Activated CD8-positive, alpha-beta memory T cell treated with anti-CD3 and anti-CD28 coated beads, Interleukin-2, amount 10 ng/mL, durations not matched to agents 7 days and 5 days (primary cell): Measurements from ENCODE around the gene TRIM66. TPM values are rescaled to one million over a fixed set of nuclear protein-coding genes. Genes with fewer than 3 reads are reported as not detected.
"Not testable (repeated sequence)": the region's sequence is repeated elsewhere in the genome, so short reads cannot be mapped to it uniquely, and the experiment has no call there.

ENCODE experiments used
- ATAC-seq: fragments of 150-1000 bp; cut with Tn5 transposase; one replicate; pipeline ENCODE4 v1.10.0; 2021; ENCODE audit warnings: moderate library complexity
- CTCF ChIA-PET: fragments of 350-600 bp; sonication (Branson Sonifier 250); formaldehyde crosslinking; loops from one replicate; lab custom pipeline; 2021; ENCODE audit warnings: antibody characterized with exemption; lab: Charles Lee
- DNase-seq: peaks from one replicate; pipeline ENCODE4 v3.0.0-alpha.2; 2020
- H3K27ac Mint-ChIP-seq: one replicate; pipeline ENCODE4 v1.8.0; 2021; ENCODE audit warnings: mild to moderate bottlenecking, mixed read lengths
- H3K27me3 Mint-ChIP-seq: one replicate; pipeline ENCODE4 v1.8.0; 2021; ENCODE audit warnings: mixed read lengths
- H3K36me3 Mint-ChIP-seq: one replicate; pipeline ENCODE4 v1.8.0; 2021; ENCODE audit warnings: mild to moderate bottlenecking, mixed read lengths
- H3K4me1 Mint-ChIP-seq: one replicate; pipeline ENCODE4 v1.8.0; 2021; ENCODE audit warnings: mixed read lengths
- H3K4me3 Mint-ChIP-seq: one replicate; pipeline ENCODE4 v1.8.0; 2021; ENCODE audit warnings: mild to moderate bottlenecking, moderate library complexity, mixed read lengths
- H3K9me3 Mint-ChIP-seq: one replicate; pipeline ENCODE4 v1.8.0; 2022; ENCODE audit warnings: low read depth, mixed read lengths
- total RNA-seq, 2 experiments: library from RNA; stranded (reverse); gene quantifications; one replicate each; pipeline ENCODE4 v1.2.3, GENCODE V29; 2021

The TRIM66 gene
- total RNA-seq, 2 experiments from 2014 or later: 32.1 to 42.4 TPM

DNA sequence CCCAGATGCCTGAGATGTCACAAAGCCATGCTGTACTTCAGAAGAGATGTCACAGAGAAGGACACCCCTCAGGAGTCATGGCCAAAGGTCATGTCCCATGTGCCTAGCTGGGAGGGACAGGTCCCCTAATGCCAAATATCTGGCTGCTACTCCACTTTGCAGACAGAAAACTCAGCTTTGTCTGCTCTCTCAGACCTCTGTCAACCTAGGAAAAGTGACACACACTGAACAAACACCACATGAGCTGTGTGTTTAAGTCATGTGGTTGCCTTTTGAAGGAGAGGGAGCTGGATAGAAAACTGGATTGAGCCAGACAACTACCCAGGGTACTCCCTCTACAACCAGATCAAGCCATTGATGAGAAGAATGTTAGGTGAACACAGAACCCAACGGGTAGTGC lies 3.5 kb downstream of the TRIM66 start:
- Mint-ChIP-seq H3K27me3 (no peaks in the 10 kb centered on the region), H3K4me1 (peaks cover 25% of the 10 kb centered on the region), H3K36me3 (peaks cover 43% of the 10 kb centered on the region), H3K27ac (no peak overlapping the region), H3K9me3 (no peaks in the 10 kb centered on the region), H3K4me3 (no peak overlapping the region)
- ATAC-seq (no peak), DNase-seq (no peak)
- CTCF ChIA-PET: interaction anchor here (1.8 kb wide), 1 partner anchor 281 kb away, joined by 5 read pairs; no protein-coding TSS in a partner anchor

DNA sequence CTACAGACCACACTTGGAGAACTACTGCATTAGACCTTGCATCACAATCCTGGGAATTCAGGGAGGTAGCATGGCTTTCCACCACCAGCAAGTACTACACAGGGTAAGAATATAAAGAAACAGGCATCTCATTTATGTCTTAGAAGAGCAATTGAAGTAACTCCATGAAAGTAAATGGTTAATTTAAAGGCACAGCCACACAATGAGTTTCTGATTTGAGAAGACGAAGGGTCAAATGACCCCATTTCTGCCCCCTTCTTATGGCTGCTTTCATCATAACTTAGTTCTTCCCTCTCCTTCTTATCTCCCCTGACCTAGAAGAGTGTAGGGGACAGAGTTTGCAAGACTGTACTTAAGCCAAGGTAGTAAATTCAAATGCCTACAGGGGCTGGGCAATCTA lies 6.0 kb downstream of the TRIM66 start:
- H3K9me3 Mint-ChIP-seq: no peaks in the 10 kb centered on the region
- H3K36me3 Mint-ChIP-seq: peaks cover 40% of the 10 kb centered on the region
- H3K27me3 Mint-ChIP-seq: no peaks in the 10 kb centered on the region
- no peak overlapping the region for H3K27ac Mint-ChIP-seq
- no peak overlapping the region for H3K4me3 Mint-ChIP-seq
- DNase-seq (no peak), ATAC-seq (no peak)
- CTCF ChIA-PET: no interaction called here
- peaks cover 30% of the 10 kb centered on the region for H3K4me1 Mint-ChIP-seq

DNA sequence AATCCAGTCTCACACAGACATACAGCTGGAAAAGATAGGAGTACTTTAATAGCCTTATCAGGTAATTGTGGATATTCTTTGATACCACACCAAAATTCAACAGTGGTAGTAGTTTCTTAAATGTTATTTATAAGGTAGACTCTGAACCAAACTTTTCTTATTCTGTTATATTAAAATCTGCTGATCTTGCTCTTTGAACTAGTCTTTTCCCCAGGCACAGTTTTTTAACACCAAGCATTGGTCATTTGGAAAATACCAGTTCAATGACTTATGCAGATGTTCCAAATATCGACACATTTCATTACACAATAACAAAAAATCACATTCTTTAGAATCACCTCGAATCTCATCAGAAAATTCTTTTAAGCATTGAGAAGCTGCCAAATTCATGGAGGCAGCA lies 7.6 kb downstream of the TRIM66 start:
- no peaks in the 10 kb centered on the region for H3K9me3 Mint-ChIP-seq
- no peaks in the 10 kb centered on the region for H3K27me3 Mint-ChIP-seq
- H3K27ac Mint-ChIP-seq: no peak overlapping the region
- no peak for ATAC-seq
- H3K36me3 Mint-ChIP-seq: peaks cover 32% of the 10 kb centered on the region
- no peak for DNase-seq
- peaks cover 17% of the 10 kb centered on the region for H3K4me1 Mint-ChIP-seq
- CTCF ChIA-PET: no interaction called here
- H3K4me3 Mint-ChIP-seq: no peak overlapping the region

DNA sequence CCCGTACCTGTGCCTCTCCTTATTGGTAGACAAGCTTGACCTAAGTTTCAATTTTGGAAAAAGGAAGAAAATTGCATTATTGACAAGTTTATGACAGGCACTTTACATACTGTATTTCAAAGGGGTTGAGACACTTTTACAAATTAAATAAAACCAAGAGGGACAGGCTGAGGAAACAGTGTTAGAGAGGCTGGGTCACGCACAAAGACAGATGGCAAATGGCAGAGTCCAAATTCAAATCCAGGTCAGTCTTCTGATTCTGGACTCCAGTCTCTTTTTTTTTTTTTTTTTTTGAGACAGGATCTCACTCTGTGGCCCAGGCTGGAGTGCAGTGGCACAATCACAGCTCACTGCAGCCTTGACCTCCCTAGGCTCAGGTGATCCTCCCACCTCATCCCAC lies 10.1 kb downstream of the TRIM66 start:
- no peaks in the 10 kb centered on the region for H3K9me3 Mint-ChIP-seq
- ATAC-seq (no peak), DNase-seq (no peak)
- no peaks in the 10 kb centered on the region for H3K27me3 Mint-ChIP-seq
- peaks cover 34% of the 10 kb centered on the region for H3K36me3 Mint-ChIP-seq
- CTCF ChIA-PET: interaction anchor here (1.1 kb wide), 1 partner anchor 18 kb away, joined by 3 read pairs; no protein-coding TSS in a partner anchor
- no peak overlapping the region for H3K4me3 Mint-ChIP-seq
- H3K27ac Mint-ChIP-seq: peak overlapping the region; percentile 24
- peaks cover 10% of the 10 kb centered on the region for H3K4me1 Mint-ChIP-seq

DNA sequence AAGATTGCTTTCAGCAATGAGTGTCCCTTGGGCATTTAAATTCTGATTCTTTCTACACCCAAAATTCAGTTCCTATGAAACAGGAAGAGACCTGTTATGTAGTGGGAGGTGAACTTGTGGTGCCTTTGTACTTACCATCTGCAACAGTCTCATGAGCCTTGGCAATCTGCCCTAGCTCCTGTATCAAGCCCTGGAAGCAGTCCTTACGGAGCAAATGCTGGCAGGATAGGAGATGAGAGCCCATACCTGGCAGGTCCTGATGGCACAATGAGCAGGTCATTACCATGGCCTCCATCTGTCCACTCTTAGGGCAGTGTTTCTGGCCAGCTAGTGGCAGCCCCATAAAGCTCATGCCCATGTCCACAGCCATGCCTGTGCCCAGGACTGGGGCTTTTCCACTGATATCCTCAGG lies 10.8 kb downstream of the TRIM66 start:
- CTCF ChIA-PET: interaction anchor here (0.8 to 1.1 kb wide), 2 partner anchors 11 to 19 kb away, joined by 3 read pairs; partner anchors contain the start of gene TRIM66
- H3K27ac Mint-ChIP-seq: no peak overlapping the region
- H3K36me3 Mint-ChIP-seq: peaks cover 37% of the 10 kb centered on the region
- DNase-seq: peak; percentile 12
- ATAC-seq: no peak
- no peaks in the 10 kb centered on the region for H3K9me3 Mint-ChIP-seq
- H3K4me3 Mint-ChIP-seq: no peak overlapping the region
- no peaks in the 10 kb centered on the region for H3K27me3 Mint-ChIP-seq
- H3K4me1 Mint-ChIP-seq: peaks cover 10% of the 10 kb centered on the region

DNA sequence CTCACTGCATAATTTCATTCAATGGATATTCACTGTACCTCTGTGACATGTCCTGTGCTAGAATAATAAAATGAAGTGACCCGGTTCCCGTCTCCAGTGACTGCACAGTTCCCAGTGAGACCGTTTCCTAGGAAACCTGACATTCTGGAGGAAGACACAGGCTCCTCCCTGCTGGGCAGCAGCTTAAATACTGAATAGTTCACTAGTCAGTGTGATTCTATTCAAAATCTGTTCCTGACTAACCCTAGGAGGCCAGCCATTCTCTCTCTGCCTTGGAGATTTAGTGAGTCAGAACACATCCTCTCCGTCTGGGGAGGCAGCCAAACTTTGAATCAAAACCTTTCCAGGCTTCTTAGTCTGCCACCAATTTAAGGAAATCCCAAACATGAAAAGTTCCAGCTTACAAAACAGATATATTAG lies 11.3 kb downstream of the TRIM66 start:
- Mint-ChIP-seq H3K9me3 (no peaks in the 10 kb centered on the region), H3K27ac (no peak overlapping the region), H3K27me3 (no peaks in the 10 kb centered on the region), H3K4me3 (no peak overlapping the region), H3K36me3 (peaks cover 36% of the 10 kb centered on the region), H3K4me1 (peaks cover 10% of the 10 kb centered on the region)
- no peak for ATAC-seq
- no peak for DNase-seq
- CTCF ChIA-PET: interaction anchor here (0.8 to 1.1 kb wide), 2 partner anchors 11 to 20 kb away, joined by 3 read pairs; partner anchors contain the start of gene TRIM66

DNA sequence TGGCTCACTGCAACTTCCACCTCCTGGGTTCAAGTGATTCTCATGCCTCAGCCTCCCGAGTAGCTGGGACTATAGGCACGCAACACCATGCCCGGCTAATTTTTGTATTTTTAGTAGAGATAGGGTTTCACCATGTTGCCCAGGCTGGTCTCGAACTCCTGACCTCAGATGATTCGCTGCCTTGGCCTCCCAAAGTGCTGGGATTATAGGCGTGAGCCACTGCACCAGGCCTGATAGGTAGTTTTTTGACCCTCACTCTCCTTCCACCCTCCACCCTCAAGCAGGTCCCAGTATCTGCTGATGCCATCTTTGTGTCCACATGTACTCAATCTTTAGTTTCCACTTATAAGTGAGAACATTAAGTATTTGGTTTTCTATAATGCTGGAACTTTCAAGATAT lies 12.4 kb downstream of the TRIM66 start:
- not testable (repeated sequence) for H3K4me1 Mint-ChIP-seq, H3K27ac Mint-ChIP-seq, H3K9me3 Mint-ChIP-seq, DNase-seq, H3K4me3 Mint-ChIP-seq, ATAC-seq, H3K27me3 Mint-ChIP-seq
- peaks cover 35% of the 10 kb centered on the region for H3K36me3 Mint-ChIP-seq
- CTCF ChIA-PET: interaction anchor here (0.7 kb wide), 1 partner anchor 1847 kb away, joined by 3 read pairs; no protein-coding TSS in a partner anchor

DNA sequence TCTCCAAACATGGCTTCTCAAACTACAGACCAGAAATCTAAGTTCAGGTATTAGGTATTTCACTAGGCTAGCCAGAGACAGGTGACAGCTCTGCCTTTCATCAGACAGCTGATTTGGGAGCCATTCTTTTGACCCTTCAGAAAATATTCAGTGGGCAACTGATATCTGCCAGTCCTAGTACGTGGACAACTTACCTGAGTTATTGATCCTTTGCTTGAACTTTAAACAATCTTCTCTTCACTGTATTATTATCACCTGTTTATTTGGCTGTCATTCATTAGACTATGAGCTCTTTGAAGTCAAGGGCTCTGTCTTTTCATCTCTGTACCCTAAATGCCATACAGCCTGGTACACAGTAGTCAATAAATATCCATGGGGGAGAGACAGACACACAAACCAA lies 17.2 kb downstream of the TRIM66 start:
- H3K36me3 Mint-ChIP-seq: peaks cover 24% of the 10 kb centered on the region
- H3K27ac Mint-ChIP-seq: no peak overlapping the region
- H3K27me3 Mint-ChIP-seq: no peaks in the 10 kb centered on the region
- no peak overlapping the region for H3K4me3 Mint-ChIP-seq
- CTCF ChIA-PET: no interaction called here
- no peaks in the 10 kb centered on the region for H3K9me3 Mint-ChIP-seq
- DNase-seq: no peak
- ATAC-seq: no peak
- no peaks in the 10 kb centered on the region for H3K4me1 Mint-ChIP-seq

DNA sequence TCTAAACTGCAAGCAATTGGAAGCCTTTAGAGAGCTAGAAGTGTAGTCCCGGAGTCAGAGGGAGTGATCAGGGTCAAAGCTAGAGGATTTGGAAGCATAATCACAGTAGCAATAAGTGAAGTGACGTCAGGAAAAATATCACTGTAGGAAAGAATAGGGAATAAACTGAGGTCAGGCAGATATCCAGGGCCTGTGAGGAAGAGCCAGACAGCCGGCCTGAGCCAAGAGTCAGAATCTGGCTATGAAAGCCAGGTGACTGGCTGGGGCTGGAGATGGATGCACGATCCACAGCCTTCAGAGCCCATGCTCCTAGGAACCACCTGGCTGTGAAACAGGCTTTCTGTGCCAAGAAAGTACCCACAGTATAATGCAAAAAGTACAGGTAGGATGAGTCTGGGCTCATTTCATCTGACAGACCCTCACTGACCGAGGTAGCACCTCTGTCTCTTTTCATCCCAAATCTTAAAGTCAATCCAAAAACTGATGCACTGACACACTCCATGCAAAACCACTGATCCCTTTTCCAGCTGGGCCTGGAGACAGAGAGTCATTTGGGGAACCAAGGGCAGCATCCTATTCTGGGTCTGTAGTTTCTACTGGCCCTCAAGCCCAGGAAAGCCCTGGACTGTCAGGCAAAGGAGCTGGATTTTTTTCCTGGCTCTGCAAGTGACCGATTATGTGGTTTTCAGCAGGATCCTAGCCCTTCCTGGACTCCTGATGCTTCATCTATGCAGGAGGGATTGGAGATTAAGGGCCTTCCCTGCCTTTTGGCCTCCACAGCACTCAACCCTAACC lies 21.3 kb downstream of the TRIM66 start:
- H3K9me3 Mint-ChIP-seq: no peaks in the 10 kb centered on the region
- ATAC-seq (no peak), DNase-seq (no peak)
- no peak overlapping the region for H3K4me3 Mint-ChIP-seq
- no peaks in the 10 kb centered on the region for H3K27me3 Mint-ChIP-seq
- H3K27ac Mint-ChIP-seq: no peak overlapping the region
- H3K36me3 Mint-ChIP-seq: peaks cover 9% of the 10 kb centered on the region
- CTCF ChIA-PET: no interaction called here
- H3K4me1 Mint-ChIP-seq: no peaks in the 10 kb centered on the region

DNA sequence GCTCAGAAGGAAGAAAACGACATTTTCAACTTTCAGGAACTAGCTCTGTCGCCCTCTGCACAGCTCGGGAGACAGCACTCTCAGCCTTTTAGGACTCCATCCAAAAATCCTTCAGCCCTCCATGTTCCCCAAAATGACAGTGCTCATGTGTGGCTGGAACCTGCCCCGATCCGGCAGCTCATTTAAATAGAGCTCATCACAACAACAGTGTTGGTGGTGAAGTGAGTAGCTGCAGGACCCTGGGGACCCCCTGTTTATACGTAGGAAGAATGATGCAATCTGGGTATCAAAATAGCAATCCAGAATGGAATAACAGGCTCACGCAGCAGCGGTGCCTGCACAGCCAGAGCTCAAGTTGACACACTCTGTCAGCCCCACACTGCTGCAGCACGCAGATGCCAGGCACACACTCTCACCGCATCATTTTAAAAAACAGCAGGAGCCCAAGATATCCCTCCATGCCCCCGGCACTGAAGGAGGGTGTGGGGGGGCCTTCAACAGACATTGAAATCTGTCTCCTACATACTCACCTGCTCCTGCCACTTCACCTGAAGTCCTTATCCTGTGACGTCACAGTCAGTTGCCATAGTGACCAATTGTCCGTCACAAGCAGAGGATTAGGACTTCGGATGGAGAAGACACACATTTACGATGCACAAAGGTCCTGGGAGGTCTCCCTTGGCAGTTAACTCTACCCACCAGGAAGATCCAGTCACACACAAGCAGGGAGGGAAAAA lies 24.0 kb downstream of the TRIM66 start:
- H3K4me1 Mint-ChIP-seq: peaks cover 12% of the 10 kb centered on the region
- peaks cover 11% of the 10 kb centered on the region for H3K36me3 Mint-ChIP-seq
- no peak overlapping the region for H3K4me3 Mint-ChIP-seq
- no peaks in the 10 kb centered on the region for H3K9me3 Mint-ChIP-seq
- ATAC-seq (no peak), DNase-seq (no peak)
- CTCF ChIA-PET: no interaction called here
- no peaks in the 10 kb centered on the region for H3K27me3 Mint-ChIP-seq
- H3K27ac Mint-ChIP-seq: no peak overlapping the region

DNA sequence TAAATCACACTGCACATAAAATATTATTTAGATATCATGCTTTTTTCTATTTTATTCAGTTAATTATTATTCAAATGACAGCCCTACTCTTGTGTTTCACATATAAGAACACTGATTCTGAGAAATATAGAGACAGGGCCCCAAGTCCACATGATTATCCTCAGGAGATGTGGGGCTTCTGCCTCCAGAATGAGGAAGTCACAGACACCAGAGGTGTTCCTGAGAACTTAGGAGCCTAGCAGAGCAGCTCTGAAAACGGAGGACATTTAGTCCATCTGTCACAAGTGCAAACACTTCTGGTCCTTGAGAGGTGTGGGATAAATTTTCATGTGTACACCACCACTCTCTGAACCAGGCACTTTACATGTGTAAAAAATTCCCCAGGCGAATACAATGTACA lies 26.2 kb downstream of the TRIM66 start:
- peaks cover 20% of the 10 kb centered on the region for H3K36me3 Mint-ChIP-seq
- H3K27me3 Mint-ChIP-seq: no peaks in the 10 kb centered on the region
- DNase-seq (no peak), ATAC-seq (no peak)
- H3K4me1 Mint-ChIP-seq: peaks cover 12% of the 10 kb centered on the region
- no peaks in the 10 kb centered on the region for H3K9me3 Mint-ChIP-seq
- no peak overlapping the region for H3K27ac Mint-ChIP-seq
- CTCF ChIA-PET: no interaction called here
- no peak overlapping the region for H3K4me3 Mint-ChIP-seq

DNA sequence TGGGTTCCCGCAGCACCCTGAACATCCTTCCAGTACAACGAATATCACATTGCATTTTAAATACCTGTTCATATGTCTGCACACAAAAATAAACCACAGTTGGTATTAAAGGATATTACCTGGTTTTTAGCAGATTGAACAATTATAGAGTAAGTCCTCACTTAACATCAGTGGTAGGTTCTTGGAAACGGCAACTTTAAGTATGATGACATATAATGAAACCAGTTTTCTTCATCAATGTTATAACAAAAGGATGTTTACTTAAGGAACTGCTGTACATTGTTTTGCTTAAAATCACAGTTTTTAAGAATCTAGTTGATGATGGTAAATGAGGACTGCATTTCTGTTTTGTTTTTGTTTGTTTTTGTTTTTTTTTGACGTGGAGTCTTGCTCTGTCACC lies 28.0 kb downstream of the TRIM66 start:
- H3K36me3 Mint-ChIP-seq: peaks cover 18% of the 10 kb centered on the region
- peak overlapping the region; percentile 54 for H3K27ac Mint-ChIP-seq
- DNase-seq (no peak), ATAC-seq (peak; percentile 20)
- CTCF ChIA-PET: no interaction called here
- H3K4me3 Mint-ChIP-seq: no peak overlapping the region
- H3K4me1 Mint-ChIP-seq: peaks cover 12% of the 10 kb centered on the region
- H3K9me3 Mint-ChIP-seq: no peaks in the 10 kb centered on the region
- no peaks in the 10 kb centered on the region for H3K27me3 Mint-ChIP-seq

DNA sequence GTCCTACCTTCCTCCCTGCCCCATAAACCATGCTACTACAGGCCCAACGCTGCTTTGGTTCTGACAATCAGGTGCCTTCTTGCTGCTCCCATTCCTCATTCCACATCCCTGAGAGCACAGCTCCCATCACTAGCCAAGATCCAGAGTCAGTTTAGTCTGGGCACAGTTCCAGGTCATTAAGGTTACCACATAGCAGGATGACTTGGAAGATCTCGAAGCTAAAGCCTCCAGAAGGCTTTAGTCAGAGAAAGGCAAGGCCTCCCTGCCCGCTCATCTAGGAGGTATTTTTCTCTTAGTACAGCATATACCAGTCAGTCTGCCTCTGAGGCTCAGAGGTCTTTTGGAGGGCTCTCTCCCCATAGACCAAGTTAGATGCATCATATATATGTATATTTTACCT lies 30.3 kb downstream of the TRIM66 start:
- H3K4me3 Mint-ChIP-seq: no peak overlapping the region
- H3K27me3 Mint-ChIP-seq: no peaks in the 10 kb centered on the region
- ATAC-seq (no peak), DNase-seq (no peak)
- CTCF ChIA-PET: no interaction called here
- H3K4me1 Mint-ChIP-seq: peaks cover 21% of the 10 kb centered on the region
- peaks cover 28% of the 10 kb centered on the region for H3K36me3 Mint-ChIP-seq
- H3K27ac Mint-ChIP-seq: no peak overlapping the region
- H3K9me3 Mint-ChIP-seq: no peaks in the 10 kb centered on the region
